Lung microvascular endothelial cell (primary cell): ENCODE measurements around the gene HPCAL1. TPM values are rescaled to one million over a fixed set of nuclear protein-coding genes. Genes with fewer than 3 reads are reported as not detected.
"Not testable (repeated sequence)": the region's sequence is repeated elsewhere in the genome, so short reads cannot be mapped to it uniquely, and the experiment has no call there.

Source experiments
- DNase-seq, 2 donors: peaks; one replicate each; pipeline versions ENCODE4 v3.0.0 to v3.0.0-alpha.2; 2010; ENCODE audit warnings: low read depth in 2 of 2
- total RNA-seq: library from RNA; depleted of rRNA; stranded (reverse); fragments of >200 nt; gene quantifications from 2 replicates; pipeline ENCODE4 v1.2.1, GENCODE V29; 2014

Gene HPCAL1
- 33.7 and 33.8 TPM in 2 replicates for total RNA-seq

DNA sequence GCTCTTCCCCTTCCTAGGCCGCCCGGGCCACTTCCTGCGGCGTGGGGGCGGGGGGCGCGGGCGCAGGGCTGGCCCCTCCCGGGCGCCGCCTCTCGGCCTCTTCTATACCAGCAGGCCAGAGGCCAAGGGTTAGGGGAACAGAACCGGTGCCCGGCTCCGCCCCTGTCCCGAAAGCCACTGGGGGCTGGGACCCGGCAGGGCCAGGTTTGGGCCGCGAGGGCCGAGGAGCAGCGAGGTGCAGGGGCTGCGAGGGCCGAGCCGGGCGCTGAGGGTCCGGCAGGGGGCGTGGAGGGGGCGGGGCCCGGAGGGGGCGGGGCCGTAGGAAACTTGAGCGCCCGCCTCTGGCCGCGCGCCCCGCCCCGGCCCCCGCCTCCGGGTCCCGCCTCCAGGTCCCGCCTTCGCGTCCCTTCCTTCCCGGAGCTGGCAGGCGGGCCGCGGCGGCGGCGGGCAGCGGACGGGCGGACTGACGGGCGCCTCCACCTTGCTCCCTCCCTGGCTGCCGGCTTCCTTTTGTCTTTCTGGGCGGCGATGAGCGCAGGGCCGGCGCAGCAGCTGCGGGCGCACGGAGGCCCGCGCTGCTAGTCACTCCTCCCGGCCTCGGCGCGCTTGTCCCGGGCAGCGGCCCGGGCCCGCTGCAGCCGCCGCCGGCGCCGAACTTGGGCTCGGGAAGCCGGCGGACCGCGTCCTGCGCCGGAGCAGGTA lies at the start of gene HPCAL1:
HPCAL1 (plus strand) TSS at position 426 of the 702 bp plus-strand sequence. CDS start 116,854 bp downstream, outside the sequence.
- DNase-seq: peak; percentile 88 to 91

DNA sequence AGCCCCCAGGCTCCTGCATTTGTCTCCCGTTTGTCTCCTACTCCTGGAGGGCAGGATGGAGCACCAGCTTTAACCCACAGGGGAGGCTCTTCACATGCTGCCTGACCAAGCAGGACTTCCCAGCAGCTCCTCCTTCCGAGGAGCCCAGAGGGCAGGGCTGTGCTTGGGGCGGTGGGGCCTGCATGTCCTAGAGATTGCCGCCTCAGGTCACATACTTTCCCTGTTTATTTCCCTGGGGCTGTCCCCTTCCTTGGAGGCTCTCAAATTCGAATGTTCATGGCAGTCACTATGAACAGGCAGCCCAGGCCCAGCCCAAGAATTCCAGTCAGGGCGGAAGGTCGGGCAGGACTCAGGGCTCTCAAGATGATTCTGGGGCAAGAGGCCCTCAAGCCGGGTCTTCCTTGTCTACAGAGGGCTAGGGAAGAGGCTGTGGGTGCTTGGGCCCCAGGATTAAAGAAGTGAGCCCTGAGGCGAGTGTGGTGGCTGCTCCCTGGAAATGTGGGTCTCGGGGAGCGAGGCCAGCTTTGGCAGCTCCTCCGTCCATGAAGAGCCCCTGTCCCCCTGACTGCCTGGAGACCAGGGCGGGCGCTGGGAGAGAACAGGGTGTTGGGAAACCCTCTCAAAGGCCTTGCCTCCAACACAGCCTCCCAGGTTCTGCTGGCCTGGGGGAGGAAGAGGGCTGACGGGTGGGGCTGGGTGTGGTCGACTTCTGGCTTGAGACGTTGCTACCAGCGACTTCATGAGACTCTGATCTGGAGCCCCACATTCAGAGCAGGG lies 48.9 kb upstream of the HPCAL1 start:
- DNase-seq: no peak

DNA sequence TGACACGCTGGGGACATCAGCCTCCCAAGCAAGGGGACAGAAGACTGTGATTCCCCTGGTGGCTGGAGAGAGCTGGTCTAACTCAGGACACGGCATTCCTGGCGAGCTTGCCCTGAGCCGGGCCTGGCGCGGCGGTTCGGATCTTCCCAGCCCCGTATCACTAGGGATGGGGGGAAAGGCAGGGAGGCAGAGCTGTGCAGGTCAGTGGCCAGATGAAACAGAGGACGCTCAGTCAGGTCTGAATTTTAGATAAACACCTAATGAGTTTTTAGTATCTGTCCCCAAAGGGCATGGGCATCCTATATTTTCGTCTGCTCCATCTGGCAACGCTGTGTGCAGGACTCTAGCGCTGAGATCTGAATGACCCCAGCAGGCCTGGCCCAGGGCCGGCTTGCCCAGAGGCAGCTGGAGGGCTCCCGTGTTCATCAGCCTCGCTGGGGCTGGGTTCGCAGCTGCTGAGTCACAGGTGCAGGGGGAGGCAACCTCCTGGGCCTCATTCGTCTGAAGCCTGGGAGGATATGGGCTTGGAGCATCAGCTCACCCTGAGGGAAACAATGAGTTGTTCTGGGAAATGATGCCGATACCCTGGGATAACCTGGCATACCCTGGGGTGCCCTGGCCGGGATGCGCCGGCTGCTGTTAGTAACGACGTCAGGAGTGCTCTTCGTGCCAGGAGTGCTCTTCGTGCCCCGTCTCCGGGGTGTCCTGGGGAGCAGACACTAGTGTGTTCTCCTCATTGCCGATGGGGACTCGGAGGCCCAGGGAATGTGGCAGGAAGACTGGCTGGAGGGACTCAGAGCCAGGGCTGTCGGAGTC lies 48.1 kb upstream of the HPCAL1 start:
- no peak for DNase-seq

GRCh38 chr2:10255189-10256030 lies 47.3 kb upstream of the HPCAL1 start:
- no peak for DNase-seq

DNA sequence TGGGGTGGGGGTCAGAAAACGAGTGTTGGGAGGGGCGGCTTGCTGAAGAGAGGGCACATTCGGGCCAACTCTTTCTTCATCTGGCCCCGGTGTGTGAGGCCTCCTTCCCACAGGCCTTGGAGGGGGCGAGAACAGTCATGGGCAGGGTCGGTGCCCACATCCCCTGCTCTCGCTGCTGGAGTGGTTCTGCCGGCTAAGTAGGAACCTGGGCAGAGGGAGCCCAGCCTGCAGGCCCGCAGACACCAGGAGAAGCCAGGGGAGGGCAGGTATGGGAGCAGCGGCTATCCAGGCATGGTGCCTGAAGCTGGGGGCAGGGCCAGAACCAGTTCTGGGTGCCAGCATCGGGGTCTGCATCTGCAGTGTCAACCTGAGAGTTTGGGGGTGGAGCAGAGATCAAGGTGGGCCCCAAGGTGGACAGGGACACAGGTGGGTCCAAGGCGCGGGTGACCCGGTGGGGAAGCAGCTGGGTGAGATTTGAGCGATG lies 46.6 kb upstream of the HPCAL1 start:
- DNase-seq: no peak

- no peak for DNase-seq
Observed at GRCh38 chr2:10256515-10257031, 46.1 kb upstream of the HPCAL1 start.

DNA sequence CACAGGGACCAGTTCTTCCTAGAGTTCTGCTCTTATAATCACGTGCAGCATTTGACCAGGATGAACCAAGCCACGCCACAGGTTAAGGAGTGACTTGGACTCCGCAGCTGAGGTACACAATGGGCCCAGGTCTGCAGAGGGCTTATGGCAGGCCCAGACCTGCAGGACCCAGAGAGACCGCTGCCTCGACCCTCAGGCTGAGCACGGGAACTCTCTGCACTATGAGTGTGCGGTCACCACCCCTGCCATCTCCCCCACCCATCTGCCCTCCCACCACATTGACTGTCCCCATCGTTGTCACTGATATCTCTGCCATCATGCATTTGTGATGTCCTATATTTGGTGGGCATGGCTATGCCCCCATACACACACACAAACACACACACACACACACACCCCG lies 45.7 kb upstream of the HPCAL1 start:
- no peak for DNase-seq

DNA sequence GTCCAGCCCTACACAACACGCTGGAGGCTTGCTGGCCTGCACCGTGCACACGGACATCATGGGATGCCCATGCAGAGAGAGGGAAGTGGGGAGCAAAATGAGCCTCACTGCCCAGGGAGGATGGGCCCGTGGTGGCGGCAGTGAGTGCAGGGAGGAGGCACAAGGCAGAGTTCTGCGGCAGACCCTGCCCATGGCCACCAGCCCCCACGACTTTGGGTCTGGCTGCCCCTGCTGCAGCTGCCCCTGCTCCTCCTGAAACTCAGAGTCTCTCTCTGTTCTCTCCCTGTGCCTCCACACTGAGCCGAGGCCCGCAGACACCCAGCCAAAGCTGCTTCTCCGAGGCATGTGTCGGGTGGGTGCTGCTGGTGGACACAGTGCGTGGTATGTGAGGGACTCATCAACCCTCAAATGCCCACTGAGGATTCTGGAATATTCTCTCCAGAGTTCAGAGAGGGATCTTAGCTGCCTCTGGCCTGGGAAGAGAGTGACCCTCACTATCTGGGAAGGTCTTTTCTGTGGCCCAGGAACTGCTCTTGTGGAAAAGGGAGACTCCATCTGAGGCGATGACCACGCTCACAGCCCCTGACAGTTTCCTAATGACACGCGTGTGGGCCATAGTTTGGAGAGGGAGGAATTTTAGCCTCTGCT lies 45.1 kb upstream of the HPCAL1 start:
- DNase-seq: no peak

GRCh38 chr2:10258326-10258725 lies 44.4 kb upstream of the HPCAL1 start:
- DNase-seq: no peak

DNA sequence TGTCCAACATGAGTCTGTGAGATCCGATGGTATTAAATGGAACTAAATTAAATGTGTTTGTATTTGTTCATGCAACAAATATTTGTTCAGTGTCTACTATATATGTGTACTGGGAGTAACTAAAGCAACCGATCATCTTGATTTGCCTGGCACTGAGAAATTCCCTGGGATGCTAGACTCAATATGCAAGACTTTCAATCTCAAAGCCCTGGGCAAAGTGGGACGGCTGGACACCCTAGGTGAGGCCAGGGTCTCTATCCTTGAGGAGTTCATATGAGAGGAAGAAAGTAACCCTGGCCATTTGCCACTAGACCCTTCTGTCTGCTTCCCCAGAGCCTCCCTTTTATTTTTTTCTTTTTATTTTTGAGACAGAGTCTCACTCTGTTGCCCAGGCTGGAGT lies 44.0 kb upstream of the HPCAL1 start:
- no peak for DNase-seq

GRCh38 chr2:10260130-10260529 lies 42.6 kb upstream of the HPCAL1 start:
- no peak for DNase-seq

GRCh38 chr2:10263526-10263925 lies 39.2 kb upstream of the HPCAL1 start:
- not testable (repeated sequence) for DNase-seq

- no peak for DNase-seq
Observed at GRCh38 chr2:10264506-10265328, 38.0 kb upstream of the HPCAL1 start.

GRCh38 chr2:10265329-10266132 lies 37.2 kb upstream of the HPCAL1 start:
- DNase-seq: no peak

DNA sequence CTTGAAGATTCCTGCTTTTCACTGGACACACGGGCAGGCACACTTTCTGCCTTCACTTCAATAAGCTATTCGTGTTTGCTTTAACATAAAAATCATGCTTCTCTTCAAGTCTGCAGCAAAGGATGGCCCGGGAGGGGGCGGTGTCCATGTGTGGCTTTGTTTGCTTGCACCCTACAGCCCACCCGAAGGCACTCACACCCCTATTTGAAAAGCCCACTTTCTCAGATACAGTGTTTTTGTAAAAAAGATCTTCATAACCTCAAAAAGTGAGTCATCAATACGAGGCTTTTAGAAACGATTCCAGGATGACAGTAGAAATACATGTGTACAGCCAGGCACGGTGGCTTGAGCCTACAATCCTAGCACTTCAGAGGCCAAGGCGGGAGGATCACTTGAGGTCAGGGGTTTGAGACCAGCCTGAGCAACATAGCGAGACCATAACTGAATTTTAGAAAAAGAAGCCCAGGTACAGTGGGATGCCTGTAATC lies 36.5 kb upstream of the HPCAL1 start:
- no peak for DNase-seq

DNA sequence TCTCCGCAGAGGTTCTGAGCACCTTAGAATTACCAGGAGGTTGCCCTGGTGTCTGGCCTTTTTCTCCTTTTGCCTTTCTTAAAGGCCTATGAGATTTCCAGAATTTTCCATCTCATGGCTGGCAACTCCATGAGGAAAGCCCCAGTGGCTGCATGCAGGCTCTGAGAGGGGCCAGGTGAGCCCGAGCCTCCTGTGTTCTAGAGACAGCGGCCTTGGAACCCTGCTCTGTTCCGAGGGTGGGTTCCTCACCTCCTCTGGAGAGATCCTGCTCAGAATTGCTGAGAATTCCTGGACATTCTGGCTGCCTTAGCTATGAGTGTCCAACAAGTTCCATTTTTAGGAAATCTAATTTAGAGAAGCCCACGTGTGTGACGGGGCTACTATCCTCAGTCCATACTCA lies 35.7 kb upstream of the HPCAL1 start:
- no peak for DNase-seq

- no peak for DNase-seq
Observed at GRCh38 chr2:10267551-10268465, 34.9 kb upstream of the HPCAL1 start.
